ENCODE results near the gene UBAP1L. TPM values are rescaled to one million over a fixed set of nuclear protein-coding genes. Genes with fewer than 3 reads are reported as not detected.

Gene UBAP1L
- total and polyA plus RNA-seq, 8 donors, result 1.5 to 11.4 (median 2.6) TPM

DNA sequence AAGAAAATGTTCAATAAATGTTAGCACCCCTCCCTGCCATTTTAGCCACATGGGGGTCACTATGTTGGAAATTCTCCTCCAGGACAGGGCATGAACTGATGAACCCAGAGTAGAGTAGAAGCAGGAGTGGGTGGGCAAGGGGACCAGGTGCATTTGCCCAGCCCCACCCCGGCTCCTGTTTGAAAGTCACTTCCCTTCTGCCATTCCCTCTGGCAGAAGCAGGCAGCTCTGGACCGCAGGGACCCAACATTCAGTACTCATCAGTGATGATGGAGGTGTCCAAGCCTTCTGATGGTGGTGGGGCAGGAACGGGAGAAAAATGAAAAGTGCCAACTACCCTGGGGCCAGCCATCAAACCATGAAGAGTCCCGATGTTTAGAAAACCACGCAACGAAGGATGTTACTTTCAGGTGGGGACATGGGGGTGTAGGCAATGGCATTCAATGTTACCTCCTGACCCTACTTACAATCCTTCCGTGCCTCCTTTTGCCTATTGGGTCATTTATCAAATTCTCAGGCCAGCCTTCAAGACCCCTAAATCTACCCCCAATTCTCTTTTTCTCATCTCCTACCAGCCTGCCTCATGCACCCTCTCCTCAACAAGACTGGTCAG, 17.2 kb downstream of the UBAP1L start:
- FAIRE-seq (no peak), ATAC-seq (no peak), DNase-seq (peak in 1 of 6 donors; percentile 24)
- Histone ChIP-seq H3K9me3 (no peaks in the 10 kb centered on the region), H3K36me3 (peaks cover 0 to 10% (median 2%) of the 10 kb centered on the region in 3 donors), H3K27me3 (no peaks in the 10 kb centered on the region), H3K4me1 (no peaks in the 10 kb centered on the region), H3K4me3 (no peak overlapping the region), H3K27ac (no peak overlapping the region)
- TF ChIP-seq, protein P1, sequence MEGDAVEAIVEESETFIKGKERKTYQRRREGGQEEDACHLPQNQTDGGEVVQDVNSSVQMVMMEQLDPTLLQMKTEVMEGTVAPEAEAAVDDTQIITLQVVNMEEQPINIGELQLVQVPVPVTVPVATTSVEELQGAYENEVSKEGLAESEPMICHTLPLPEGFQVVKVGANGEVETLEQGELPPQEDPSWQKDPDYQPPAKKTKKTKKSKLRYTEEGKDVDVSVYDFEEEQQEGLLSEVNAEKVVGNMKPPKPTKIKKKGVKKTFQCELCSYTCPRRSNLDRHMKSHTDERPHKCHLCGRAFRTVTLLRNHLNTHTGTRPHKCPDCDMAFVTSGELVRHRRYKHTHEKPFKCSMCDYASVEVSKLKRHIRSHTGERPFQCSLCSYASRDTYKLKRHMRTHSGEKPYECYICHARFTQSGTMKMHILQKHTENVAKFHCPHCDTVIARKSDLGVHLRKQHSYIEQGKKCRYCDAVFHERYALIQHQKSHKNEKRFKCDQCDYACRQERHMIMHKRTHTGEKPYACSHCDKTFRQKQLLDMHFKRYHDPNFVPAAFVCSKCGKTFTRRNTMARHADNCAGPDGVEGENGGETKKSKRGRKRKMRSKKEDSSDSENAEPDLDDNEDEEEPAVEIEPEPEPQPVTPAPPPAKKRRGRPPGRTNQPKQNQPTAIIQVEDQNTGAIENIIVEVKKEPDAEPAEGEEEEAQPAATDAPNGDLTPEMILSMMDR (IDR thresholded peaks at IDR 0.05), result no peak
- WGBS, 2 donors, result 90 to 93% methylated on average over 7 of the region's 7 CpGs
- intact Hi-C loops (cut with DNase I), result no loop called here

DNA sequence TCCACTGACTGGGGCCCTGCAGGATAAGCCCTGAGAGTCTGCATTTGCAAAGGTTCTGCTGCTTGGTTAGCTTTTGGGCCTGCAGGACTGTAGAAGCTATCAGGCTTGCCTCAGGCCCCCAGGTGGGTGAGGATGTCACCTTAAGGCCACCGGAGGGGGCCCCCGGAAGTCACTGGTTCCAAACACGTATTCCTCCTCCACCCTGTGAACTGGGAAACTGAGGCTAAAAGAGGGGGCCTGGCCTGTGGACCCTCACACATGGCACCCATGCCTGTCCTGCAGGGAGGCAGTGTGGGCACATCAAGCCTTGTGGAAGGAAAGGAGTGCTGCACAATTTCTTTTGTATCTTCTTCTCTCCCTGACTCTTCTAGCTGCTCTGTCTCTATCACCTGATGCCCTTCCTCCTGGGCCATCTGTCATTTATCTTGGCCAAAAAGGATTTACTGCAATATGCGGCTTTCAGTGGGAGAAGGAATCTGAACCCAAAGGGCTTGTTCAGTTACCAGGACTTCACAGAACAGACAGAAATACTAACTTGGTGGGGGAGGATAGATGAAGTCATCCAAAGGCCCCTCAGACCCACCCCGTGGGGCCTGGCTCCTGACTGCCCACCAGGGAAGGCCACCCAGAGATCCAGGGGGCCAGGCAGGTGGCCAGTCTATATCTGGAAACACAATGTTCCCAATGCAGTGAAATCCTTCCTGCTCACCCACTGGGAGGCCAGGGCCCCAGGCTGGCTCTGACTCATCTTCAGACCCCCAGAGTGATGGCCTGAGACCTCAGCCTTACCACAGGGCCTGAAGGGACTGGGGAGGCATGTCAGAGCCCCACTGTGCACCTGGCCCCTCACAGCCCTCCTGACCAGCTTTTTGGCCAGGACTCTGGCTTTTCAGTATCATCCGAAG, 18.3 kb downstream of the UBAP1L start:
- peaks cover 0 to 10% (median 2%) of the 10 kb centered on the region in 3 donors for H3K36me3 ChIP-seq
- FAIRE-seq, result no peak

DNA sequence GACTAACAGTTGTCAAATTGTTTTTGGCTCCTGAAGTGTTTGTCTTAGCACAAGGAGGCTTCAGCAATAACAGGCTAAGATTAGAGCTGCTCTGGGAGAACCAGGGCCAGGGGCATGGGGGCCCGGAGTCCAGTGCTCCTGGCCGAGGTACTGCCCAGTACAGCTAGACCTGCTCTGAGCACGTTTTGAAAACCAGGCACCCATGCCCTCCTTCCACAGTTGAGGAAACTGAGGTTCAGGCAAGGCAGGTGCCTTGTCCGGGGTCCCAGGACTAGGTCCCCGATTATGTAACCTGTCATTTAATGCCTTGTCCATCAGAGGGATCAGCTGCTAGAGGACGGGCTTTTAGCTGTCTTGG, 19.3 kb downstream of the UBAP1L start:
- Histone ChIP-seq H3K36me3 (peaks cover 0 to 10% (median 2%) of the 10 kb centered on the region in 3 donors), H3K4me1 (no peaks in the 10 kb centered on the region), H3K4me3 (no peak overlapping the region), H3K27me3 (no peaks in the 10 kb centered on the region), H3K27ac (no peak overlapping the region), H3K9me3 (no peaks in the 10 kb centered on the region)
- TF ChIP-seq, protein P1 (IDR thresholded peaks at IDR 0.05), result no peak
- peak in 1 of 6 donors; percentile 36 for DNase-seq
- intact Hi-C loops (cut with DNase I), result no loop called here
- 80 to 84% methylated on average over 6 of the region's 6 CpGs for WGBS, 2 donors
- ATAC-seq, result no peak
- no peak for FAIRE-seq

More for the DNA sequence above, 18.3 kb downstream of the UBAP1L start:
- 88 to 89% methylated on average over 6 of the region's 6 CpGs for WGBS, 2 donors
- TF ChIP-seq, protein P1 (IDR thresholded peaks at IDR 0.05), result no peak
- Histone ChIP-seq H3K27ac (no peak overlapping the region), H3K4me3 (no peak overlapping the region), H3K9me3 (no peaks in the 10 kb centered on the region), H3K4me1 (no peaks in the 10 kb centered on the region), H3K27me3 (no peaks in the 10 kb centered on the region)
- DNase-seq, result peak in 1 of 6 donors; percentile 22
- ATAC-seq, result no peak
- intact Hi-C loops (cut with DNase I), result no loop called here

DNA sequence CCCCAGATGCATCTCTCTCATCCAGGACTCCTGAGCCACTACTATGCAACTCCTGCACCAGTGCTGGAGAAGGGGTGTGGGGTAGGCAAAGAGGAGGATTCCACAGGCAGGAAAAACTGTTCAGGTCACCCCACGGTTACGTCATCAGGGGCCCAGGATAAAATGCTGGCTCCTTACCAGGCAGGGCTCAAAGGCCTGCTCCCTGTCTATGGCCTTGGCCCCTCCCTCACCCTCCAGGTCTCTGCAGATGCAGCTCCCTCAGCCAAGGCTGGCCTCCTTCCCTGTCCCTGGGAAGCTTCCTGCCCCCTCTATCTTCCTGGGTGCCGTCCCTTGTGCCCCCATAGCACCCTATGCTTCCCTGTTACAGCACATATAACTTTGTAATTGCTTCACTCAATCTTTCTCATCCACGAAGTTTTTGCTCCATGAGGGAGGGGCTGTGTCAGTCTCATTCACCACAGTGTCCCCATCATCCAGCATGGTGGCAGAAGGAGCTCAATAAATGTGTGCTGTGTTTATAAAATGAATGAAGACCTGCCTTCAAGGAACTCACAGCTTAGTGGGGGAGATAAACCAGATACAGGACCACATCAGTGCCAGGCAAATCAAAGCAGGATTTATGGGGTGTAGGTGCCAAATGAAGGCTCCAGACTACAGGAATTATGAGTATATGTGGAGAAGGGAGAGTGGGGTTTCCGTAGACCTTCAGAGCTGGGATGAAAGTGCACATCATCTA, 19.8 kb downstream of the UBAP1L start:
- ATAC-seq (no peak), FAIRE-seq (no peak), DNase-seq (peak in 1 of 6 donors; percentile 21)
- no peaks in the 10 kb centered on the region for H3K4me1 ChIP-seq
- TF ChIP-seq, protein P1 (IDR thresholded peaks at IDR 0.05), result no peak
- 62 to 64% methylated on average over 5 of the region's 5 CpGs for WGBS, 2 donors
- H3K27me3 ChIP-seq, result no peaks in the 10 kb centered on the region
- intact Hi-C loops (cut with DNase I), result no loop called here
- no peaks in the 10 kb centered on the region for H3K9me3 ChIP-seq
- no peak overlapping the region for H3K4me3 ChIP-seq
- H3K27ac ChIP-seq, result no peak overlapping the region
- peaks cover 0 to 10% (median 2%) of the 10 kb centered on the region in 3 donors for H3K36me3 ChIP-seq
